PC-3 (cell line): Measurements from ENCODE around the gene GNPDA1. TPM values are rescaled to one million over a fixed set of nuclear protein-coding genes. Genes with fewer than 3 reads are reported as not detected.
"Not testable (repeated sequence)": the region's sequence is repeated elsewhere in the genome, so short reads cannot be mapped to it uniquely, and the experiment has no call there.

Experiments used
- ATAC-seq: fragments of 200-7000 bp; cut with Tn5 transposase; 2 replicates; pipeline ENCODE4 v1.9.1; 2020; ENCODE audit warnings: mild to moderate bottlenecking, moderate library complexity
- BruUV-seq: library from RNA; stranded (reverse); fragments of 400-500 nt; replicated peaks from 2 replicates; lab custom pipeline; 2021; lab: Mats Ljungman, UMichigan
- CTCF ChIA-PET: fragments of 300-600 bp; sonication (Branson Sonifier 250); formaldehyde crosslinking; loops from one replicate; lab custom pipeline; 2022; ENCODE audit warnings: antibody characterized with exemption; lab: Charles Lee
- POLR2A ChIA-PET: fragments of 300-600 bp; sonication (Branson Sonifier 250); formaldehyde crosslinking; loops from one replicate; lab custom pipeline; 2022; ENCODE audit warnings: antibody characterized with exemption; ENCODE audit not compliant: unreplicated experiment; lab: Charles Lee
- DNase-seq: peaks from one replicate; pipeline ENCODE4 v3.0.0-alpha.2; 2015
- H2AFZ ChIP-seq: fragments of 300-600 bp; sonication (generic); 2 replicates; pipeline ENCODE4 v1.6.0; 2016; ENCODE audit warnings: antibody characterized with exemption, low read length
- H3F3A ChIP-seq: fragments of 300-600 bp; sonication (generic); one replicate; pipeline ENCODE4 v1.6.0; 2017; ENCODE audit warnings: antibody characterized with exemption, low read length, control low read depth, mild to moderate bottlenecking; ENCODE audit not compliant: unreplicated experiment
- H3K27ac ChIP-seq: fragments of 300-600 bp; sonication (generic); 2 replicates; pipeline ENCODE4 v1.5.1; 2016; ENCODE audit warnings: mild to moderate bottlenecking, low read length
- H3K27me3 ChIP-seq: fragments of 300-600 bp; sonication (generic); 2 replicates; pipeline ENCODE4 v1.6.1; 2016; ENCODE audit warnings: low read length, mixed read lengths
- H3K36me3 ChIP-seq: fragments of 300-600 bp; sonication (generic); 2 replicates; pipeline ENCODE4 v1.6.1; 2016; ENCODE audit warnings: low read depth, mixed run types, low read length, mixed read lengths
- H3K4me1 ChIP-seq: fragments of 300-600 bp; sonication (generic); 2 replicates; pipeline ENCODE4 v1.5.1; 2016; ENCODE audit warnings: low read length; ENCODE audit not compliant: insufficient read depth
- H3K4me2 ChIP-seq: fragments of 300-600 bp; sonication (generic); 2 replicates; pipeline ENCODE4 v1.6.0; 2016; ENCODE audit warnings: low read length
- H3K4me3 ChIP-seq: fragments of 300-600 bp; sonication (generic); 2 replicates; pipeline ENCODE4 v1.5.1; 2016; ENCODE audit warnings: mild to moderate bottlenecking, low read length, mixed read lengths
- H3K79me2 ChIP-seq: fragments of 300-600 bp; sonication (generic); 2 replicates; pipeline ENCODE4 v1.6.1; 2017; ENCODE audit warnings: low read length, mixed read lengths
- H3K9ac ChIP-seq: fragments of 300-600 bp; sonication (generic); 2 replicates; pipeline ENCODE4 v1.6.0; 2016; ENCODE audit warnings: mild to moderate bottlenecking, low read length
- H3K9me2 ChIP-seq: fragments of 300-600 bp; sonication (generic); replicated peaks from 2 replicates; pipeline ENCODE4 v1.6.1; 2016; ENCODE audit warnings: mixed run types, low read length, mixed read lengths
- H3K9me3 ChIP-seq: fragments of 300-600 bp; sonication (generic); 2 replicates; pipeline ENCODE4 v1.6.1; 2016; ENCODE audit warnings: low read length, mixed read lengths
- H4K20me1 ChIP-seq: fragments of 300-600 bp; sonication (generic); 2 replicates; pipeline ENCODE4 v1.6.1; 2016; ENCODE audit warnings: low read length, mixed read lengths
- CTCF ChIP-seq: fragments of 300-600 bp; sonication (generic); conservative IDR thresholded peaks from 2 replicates; pipeline ENCODE4 v1.5.1; 2017; ENCODE audit warnings: antibody characterized with exemption, low read depth, mild to moderate bottlenecking, low read length
- EZH2 ChIP-seq: fragments of 300-600 bp; sonication (generic); IDR thresholded peaks from one replicate; pipeline ENCODE4 v1.6.1; 2017; ENCODE audit warnings: antibody characterized with exemption, mild to moderate bottlenecking, low read length; ENCODE audit not compliant: unreplicated experiment
- EZH2phosphoT487 ChIP-seq: fragments of 300-600 bp; sonication (generic); IDR thresholded peaks from 2 replicates; pipeline ENCODE4 v1.6.1; 2018; ENCODE audit warnings: mild to moderate bottlenecking, antibody characterized with exemption, low read length, borderline replicate concordance
- intact Hi-C: fragments of 100-400 bp; cut with micrococcal nuclease; formaldehyde crosslinking; loops from 2 replicates; pipeline ENCODE4 v1.9.0; 2023
- total RNA-seq: library from RNA; depleted of rRNA; stranded (reverse); fragments of >200 nt; gene quantifications from 2 replicates; pipeline ENCODE4 v1.2.3, GENCODE V29; 2014

GNPDA1 gene
- total RNA-seq, 1 experiment from 2014 or later, result 34.7 TPM

- intact Hi-C loops, result no loop called here
- Histone ChIP-seq H3F3A (no peaks in the 10 kb centered on the region), H3K4me2 (no peak overlapping the region), H4K20me1 (no peaks in the 10 kb centered on the region), H3K27ac (no peak overlapping the region), H2AFZ (no peak overlapping the region), H3K27me3 (no peaks in the 10 kb centered on the region), H3K9ac (no peak overlapping the region), H3K9me2 (no peaks in the 10 kb centered on the region), H3K36me3 (no peaks in the 10 kb centered on the region), H3K9me3 (no peaks in the 10 kb centered on the region), H3K4me1 (no peaks in the 10 kb centered on the region), H3K4me3 (no peak overlapping the region), H3K79me2 (no peaks in the 10 kb centered on the region)
- TF ChIP-seq EZH2 (no peak), EZH2phosphoT487 (no peak), CTCF (no peak)
- DNase-seq (no peak), ATAC-seq (no peak)
- no TSS peak for BruUV-seq
- CTCF ChIA-PET, result no interaction called here
- POLR2A ChIA-PET, result no interaction called here
Observed at GRCh38 chr5:142040285-142040684, 27.5 kb upstream of the GNPDA1 start.

- ChIA-PET POLR2A (no interaction called here), CTCF (no interaction called here)
- Histone ChIP-seq H3K79me2 (no peaks in the 10 kb centered on the region), H2AFZ (no peak overlapping the region), H3K4me3 (no peak overlapping the region), H3K27me3 (no peaks in the 10 kb centered on the region), H3K9me2 (no peaks in the 10 kb centered on the region), H3K36me3 (no peaks in the 10 kb centered on the region), H3K4me2 (no peak overlapping the region), H3K9me3 (no peaks in the 10 kb centered on the region), H4K20me1 (no peaks in the 10 kb centered on the region), H3K4me1 (no peaks in the 10 kb centered on the region), H3F3A (no peaks in the 10 kb centered on the region), H3K9ac (no peak overlapping the region), H3K27ac (no peak overlapping the region)
- TF ChIP-seq CTCF (no peak), EZH2 (no peak), EZH2phosphoT487 (no peak)
- no peak for DNase-seq
- intact Hi-C loops, result no loop called here
- no TSS peak for BruUV-seq
- no peak for ATAC-seq
Observed at GRCh38 chr5:142038735-142039134, 25.9 kb upstream of the GNPDA1 start.

- BruUV-seq, POLR2A ChIA-PET, ATAC-seq, H3K79me2 ChIP-seq, H3K27me3 ChIP-seq, H3K9ac ChIP-seq, H4K20me1 ChIP-seq, H3K36me3 ChIP-seq, H3F3A ChIP-seq, CTCF ChIA-PET, DNase-seq, H3K27ac ChIP-seq, H3K9me2 ChIP-seq, H3K9me3 ChIP-seq, H3K4me1 ChIP-seq, H2AFZ ChIP-seq, H3K4me2 ChIP-seq, H3K4me3 ChIP-seq, intact Hi-C loops: not testable (repeated sequence)
Observed at GRCh38 chr5:142037599-142037998, 24.8 kb upstream of the GNPDA1 start.
